Neural cell (in vitro differentiated cells): Measurements from ENCODE around the gene PPP1R13B. TPM values are rescaled to one million over a fixed set of nuclear protein-coding genes. Genes with fewer than 3 reads are reported as not detected.

ENCODE experiments used
- H2AFZ ChIP-seq: fragments of 200-600, 300-800 bp; sonication (generic), shearing (Covaris generic); 2 replicates; pipeline ENCODE4 v1.6.0; 2014; ENCODE audit warnings: low read depth, mild to moderate bottlenecking, antibody characterized with exemption, low read length, moderate library complexity
- H3F3A ChIP-seq: fragments of 200-600 bp; shearing (Covaris generic); 2 replicates; pipeline ENCODE4 v1.6.1; 2016; ENCODE audit warnings: mild to moderate bottlenecking, moderate library complexity, mixed read lengths, antibody characterized with exemption, low read length; ENCODE audit not compliant: insufficient read depth, poor library complexity, severe bottlenecking
- H3K27ac ChIP-seq: fragments of 200-600, 300-800 bp; sonication (generic), shearing (Covaris generic); 2 replicates; pipeline ENCODE4 v1.5.1; 2014; ENCODE audit warnings: mild to moderate bottlenecking, low read length, moderate library complexity
- H3K27me3 ChIP-seq: fragments of 300-800, 200-600 bp; sonication (generic), shearing (Covaris generic); 2 replicates; pipeline ENCODE4 v1.6.0; 2014; ENCODE audit warnings: mild to moderate bottlenecking, low read depth, low read length, moderate library complexity; ENCODE audit not compliant: insufficient read depth
- H3K36me3 ChIP-seq: fragments of 300-800, 200-600 bp; sonication (generic), shearing (Covaris generic); 2 replicates; pipeline ENCODE4 v1.5.1; 2014; ENCODE audit warnings: mild to moderate bottlenecking, antibody characterized with exemption, low read length, moderate library complexity; ENCODE audit not compliant: insufficient read depth
- H3K4me2 ChIP-seq: fragments of 300-800, 200-600 bp; sonication (generic), shearing (Covaris generic); 2 replicates; pipeline ENCODE4 v1.6.0; 2014; ENCODE audit warnings: mild to moderate bottlenecking, low read length
- H3K4me3 ChIP-seq: fragments of 300-800, 200-600 bp; sonication (generic), shearing (Covaris generic); 2 replicates; pipeline ENCODE4 v1.5.1; 2014; ENCODE audit warnings: mild to moderate bottlenecking, low read length, moderate library complexity
- H3K79me2 ChIP-seq: fragments of 200-600 bp; shearing (Covaris generic); replicated peaks from 2 replicates; pipeline ENCODE4 v1.6.0; 2014; ENCODE audit warnings: mild to moderate bottlenecking, low read length, moderate library complexity; ENCODE audit not compliant: insufficient read depth
- H3K9ac ChIP-seq: fragments of 300-800, 200-600 bp; sonication (generic), shearing (Covaris generic); 2 replicates; pipeline ENCODE4 v1.6.1; 2016; ENCODE audit warnings: mild to moderate bottlenecking, low read length, mixed read lengths
- H3K9me2 ChIP-seq: fragments of 200-600 bp; shearing (Covaris generic); 2 replicates; pipeline ENCODE4 v1.6.1; 2016; ENCODE audit warnings: mild to moderate bottlenecking, low read length, mixed read lengths; ENCODE audit not compliant: insufficient read depth
- H3K9me3 ChIP-seq: fragments of 200-600, 300-800 bp; sonication (generic), shearing (Covaris generic); 2 replicates; pipeline ENCODE4 v1.6.1; 2016; ENCODE audit warnings: mild to moderate bottlenecking, mixed run types, low read length, moderate library complexity, mixed read lengths
- H4K20me1 ChIP-seq: fragments of 200-600 bp; shearing (Covaris generic); 2 replicates; pipeline ENCODE4 v1.6.1; 2016; ENCODE audit warnings: mild to moderate bottlenecking, mixed run types; ENCODE audit not compliant: insufficient read depth
- CTCF ChIP-seq: fragments of 450-650 bp; IDR thresholded peaks from 2 replicates; pipeline ENCODE4 v1.5.1; 2014; ENCODE audit warnings: antibody characterized with exemption, mild to moderate bottlenecking, moderate library complexity; ENCODE audit not compliant: poor library complexity, severe bottlenecking
- EP300 ChIP-seq: fragments of 450-650 bp; conservative IDR thresholded peaks from 2 replicates; pipeline ENCODE4 v1.6.1; 2014; ENCODE audit warnings: antibody characterized with exemption, mild to moderate bottlenecking, moderate library complexity; ENCODE audit not compliant: poor library complexity, severe bottlenecking
- EZH2 ChIP-seq: fragments of 200-600, 300-800 bp; shearing (Covaris generic), sonication (generic); IDR thresholded peaks from 2 replicates; pipeline ENCODE4 v1.6.1; 2014; ENCODE audit warnings: antibody characterized with exemption, low read length, borderline replicate concordance, mild to moderate bottlenecking; ENCODE audit not compliant: insufficient read depth, poor library complexity, severe bottlenecking
- MXI1 ChIP-seq: fragments of 450-650 bp; conservative IDR thresholded peaks from 2 replicates; pipeline ENCODE4 v1.6.1; 2014; ENCODE audit warnings: antibody characterized with exemption, mild to moderate bottlenecking; ENCODE audit not compliant: poor library complexity, severe bottlenecking
- POLR2AphosphoS5 ChIP-seq: IDR thresholded peaks from 2 replicates; pipeline ENCODE4 v1.6.1; 2012
- RAD21 ChIP-seq: fragments of 450-650 bp; conservative IDR thresholded peaks from 2 replicates; pipeline ENCODE4 v1.6.1; 2014; ENCODE audit warnings: antibody characterized with exemption, mild to moderate bottlenecking, moderate library complexity
- REST ChIP-seq: IDR thresholded peaks from 2 replicates; pipeline ENCODE4 v1.6.1; 2012; ENCODE audit warnings: borderline replicate concordance
- SMC3 ChIP-seq: fragments of 450-650 bp; conservative IDR thresholded peaks from 2 replicates; pipeline ENCODE4 v1.6.1; 2014; ENCODE audit warnings: antibody characterized with exemption, mild to moderate bottlenecking, moderate library complexity; ENCODE audit not compliant: poor library complexity
- TAF1 ChIP-seq: IDR thresholded peaks from 2 replicates; pipeline ENCODE4 v1.6.1; 2012; ENCODE audit warnings: low read depth
- polyA plus RNA-seq: library from polyadenylated mRNA; depleted of rRNA; stranded (reverse); fragments of >200 nt; gene quantifications from 2 replicates; pipeline ENCODE4 v1.2.3, GENCODE V29; 2014

Gene PPP1R13B
- polyA plus RNA-seq, 1 donor from 2014 or later, result 8.2 TPM

GRCh38 chr14:103868242-103868897 is 21.0 kb upstream of the PPP1R13B start:
- no peak overlapping the region for H2AFZ ChIP-seq
- no peak overlapping the region for H3K9ac ChIP-seq
- no peaks in the 10 kb centered on the region for H3K9me2 ChIP-seq
- TF ChIP-seq TAF1 (no peak), SMC3 (no peak), EZH2 (no peak), EP300 (no peak), REST (no peak), POLR2AphosphoS5 (no peak), MXI1 (no peak), RAD21 (no peak), CTCF (no peak)
- no peaks in the 10 kb centered on the region for H3F3A ChIP-seq
- H3K27ac ChIP-seq, result no peak overlapping the region
- H3K9me3 ChIP-seq, result no peaks in the 10 kb centered on the region
- H3K79me2 ChIP-seq, result no peaks in the 10 kb centered on the region
- no peaks in the 10 kb centered on the region for H3K36me3 ChIP-seq
- no peak overlapping the region for H3K4me3 ChIP-seq
- no peaks in the 10 kb centered on the region for H4K20me1 ChIP-seq
- H3K4me2 ChIP-seq, result no peak overlapping the region
- H3K27me3 ChIP-seq, result no peaks in the 10 kb centered on the region

- Histone ChIP-seq H3F3A (no peaks in the 10 kb centered on the region), H2AFZ (no peak overlapping the region), H3K4me3 (no peak overlapping the region), H3K9ac (no peak overlapping the region), H3K36me3 (no peaks in the 10 kb centered on the region), H3K79me2 (no peaks in the 10 kb centered on the region), H3K9me3 (no peaks in the 10 kb centered on the region), H3K9me2 (no peaks in the 10 kb centered on the region), H3K27me3 (no peaks in the 10 kb centered on the region), H3K4me2 (no peak overlapping the region), H4K20me1 (no peaks in the 10 kb centered on the region), H3K27ac (no peak overlapping the region)
- no peak for TF ChIP-seq EZH2
These were observed 20.2 kb upstream of the PPP1R13B start for GRCh38 chr14:103867523-103867953.
